ENCODE measurements around the gene SYT8.

GRCh38 chr11:1825785-1826451 is 8.9 kb upstream of the SYT8 start:
- TF ChIP-seq CTCF (IDR thresholded peaks at IDR 0.05) (no peak), EZH2phosphoT487 (IDR thresholded peaks at IDR 0.05) (no peak)

All from neural progenitor cell (in vitro differentiated cells).